GM23248 (cell line): Measurements from ENCODE around the gene KCTD13. TPM values are rescaled to one million over a fixed set of nuclear protein-coding genes. Genes with fewer than 3 reads are reported as not detected.
A peak's percentile ranks its signal among the peaks of the same experiment; 100 is the strongest.

ENCODE experiments used
- DNase-seq: peaks from one replicate; pipeline ENCODE4 v3.0.0-alpha.2; 2015
- H2AFZ ChIP-seq: fragments of 200-600 bp; sonication (generic); 2 replicates; pipeline ENCODE4 v1.6.1; 2016; ENCODE audit warnings: antibody characterized with exemption
- H3F3A ChIP-seq: fragments of 200-600 bp; sonication (generic); 2 replicates; pipeline ENCODE4 v1.6.1; 2016; ENCODE audit warnings: mild to moderate bottlenecking, antibody characterized with exemption, mixed run types; ENCODE audit not compliant: insufficient read depth
- H3K27ac ChIP-seq: fragments of 200-600 bp; sonication (generic); 2 replicates; pipeline ENCODE4 v1.5.1; 2016; ENCODE audit warnings: mild to moderate bottlenecking
- H3K27me3 ChIP-seq: fragments of 200-600 bp; sonication (generic); replicated peaks from 2 replicates; pipeline ENCODE4 v1.6.1; 2016; ENCODE audit warnings: mild to moderate bottlenecking; ENCODE audit not compliant: insufficient read depth
- H3K36me3 ChIP-seq: fragments of 200-600 bp; sonication (generic); 2 replicates; pipeline ENCODE4 v1.6.1; 2016; ENCODE audit warnings: low read depth, mild to moderate bottlenecking
- H3K4me1 ChIP-seq: fragments of 200-600 bp; sonication (generic); 2 replicates; pipeline ENCODE4 v1.6.1; 2016; ENCODE audit warnings: mild to moderate bottlenecking; ENCODE audit not compliant: insufficient read depth
- H3K4me2 ChIP-seq: fragments of 200-600 bp; sonication (generic); one replicate; pipeline ENCODE4 v1.6.1; 2016; ENCODE audit warnings: mild to moderate bottlenecking; ENCODE audit not compliant: unreplicated experiment
- H3K4me3 ChIP-seq: fragments of 200-600 bp; sonication (generic); 2 replicates; pipeline ENCODE4 v1.5.1; 2016; ENCODE audit warnings: mild to moderate bottlenecking
- H3K79me2 ChIP-seq: fragments of 200-600 bp; sonication (generic); 2 replicates; pipeline ENCODE4 v1.6.1; 2016; ENCODE audit warnings: mild to moderate bottlenecking; ENCODE audit not compliant: insufficient read depth
- H3K9ac ChIP-seq: fragments of 200-600 bp; sonication (generic); 2 replicates; pipeline ENCODE4 v1.6.1; 2016; ENCODE audit warnings: mild to moderate bottlenecking
- H3K9me2 ChIP-seq: fragments of 200-600 bp; sonication (generic); 2 replicates; pipeline ENCODE4 v1.6.1; 2016; ENCODE audit warnings: mixed run types, mild to moderate bottlenecking, moderate library complexity; ENCODE audit not compliant: insufficient read depth
- H3K9me3 ChIP-seq: fragments of 200-600 bp; sonication (generic); one replicate; pipeline ENCODE4 v1.6.1; 2017; ENCODE audit warnings: low read depth
- H4K20me1 ChIP-seq: fragments of 200-600 bp; sonication (generic); 2 replicates; pipeline ENCODE4 v1.6.0; 2016; ENCODE audit not compliant: insufficient read depth
- EZH2 ChIP-seq: fragments of 200-600 bp; sonication (generic); IDR thresholded peaks from 2 replicates; pipeline ENCODE4 v1.6.1; 2018; ENCODE audit warnings: antibody characterized with exemption, mild to moderate bottlenecking; ENCODE audit not compliant: insufficient read depth, poor library complexity, severe bottlenecking
- EZH2phosphoT487 ChIP-seq: fragments of 200-600 bp; sonication (generic); IDR thresholded peaks from 2 replicates; pipeline ENCODE4 v1.6.1; 2018; ENCODE audit warnings: antibody characterized with exemption, moderate library complexity, mild to moderate bottlenecking, low read depth; ENCODE audit not compliant: insufficient read depth
- WGBS, 2 experiments: methylation state at CpG; one replicate each; pipeline ENCODE4 v1.1.6; 2015 to 2017; ENCODE audit warnings: low lambda C conversion rate in 2 of 2, low coverage in 1 of 2; ENCODE audit errors: missing lambda C conversion rate in 2 of 2; 5-methylcytosine and 5-hydroxymethylcytosine counted together
- in situ Hi-C: fragments of 300-500 bp; cut with MboI; formaldehyde crosslinking; loops from 2 replicates; pipeline ENCODE4 v1.15.0; 2020
- polyA plus RNA-seq: library from polyadenylated mRNA; unstranded; fragments of >200 nt; fragmentation: Nextera tagmentation; extraction: Ambion mirVana; gene quantifications from 2 replicates; pipeline ENCODE4 v1.2.1, GENCODE V29; 2016
- total RNA-seq: library from RNA; depleted of rRNA; stranded (reverse); fragments of >200 nt; shearing (Covaris generic); gene quantifications from 2 replicates; pipeline ENCODE4 v1.2.3, GENCODE V29; 2014

KCTD13 gene
- total and polyA plus RNA-seq, 2 experiments from 2014 or later = 12.6 to 14.7 TPM

DNA sequence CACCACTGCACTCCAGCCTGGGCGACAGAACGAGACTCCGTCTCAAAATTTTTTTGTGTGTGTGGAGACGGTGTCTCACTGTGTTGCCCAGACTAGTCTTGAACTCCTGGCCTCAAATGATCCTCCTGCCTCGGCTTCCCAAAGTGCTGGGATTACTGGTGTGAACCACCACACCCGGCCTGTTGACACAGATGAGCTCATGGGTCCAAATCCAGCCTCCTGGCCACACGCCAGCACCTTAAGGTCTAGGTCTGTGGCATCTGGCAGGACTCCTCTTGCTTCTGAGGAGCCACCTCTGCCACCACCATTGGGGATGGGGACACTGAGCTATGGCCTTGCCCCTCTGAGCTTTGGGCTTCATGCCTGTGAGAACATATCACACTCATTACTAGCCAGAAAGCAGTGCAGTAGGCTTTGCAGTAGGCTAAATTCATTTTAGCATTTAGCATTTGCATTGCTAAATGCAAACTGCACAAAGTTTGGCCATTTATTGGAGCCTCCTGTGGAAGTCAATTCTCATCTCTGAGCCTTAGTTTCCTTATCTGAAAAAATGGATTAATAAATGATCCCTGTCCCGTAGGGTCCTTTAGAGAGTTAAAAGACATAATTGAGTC lies 57.5 kb downstream of the KCTD13 start:
- H3K79me2 ChIP-seq = no peaks in the 10 kb centered on the region
- H3K36me3 ChIP-seq = no peaks in the 10 kb centered on the region
- H3K4me2 ChIP-seq = no peak overlapping the region
- TF ChIP-seq EZH2 = no peak
- no peak for TF ChIP-seq EZH2phosphoT487
- no peaks in the 10 kb centered on the region for H3K4me1 ChIP-seq
- no peak overlapping the region for H3K9ac ChIP-seq
- no peak overlapping the region for H3K27ac ChIP-seq
- no peaks in the 10 kb centered on the region for H3F3A ChIP-seq
- no peaks in the 10 kb centered on the region for H3K9me3 ChIP-seq
- H3K27me3 ChIP-seq = no peaks in the 10 kb centered on the region
- in situ Hi-C loops = no loop called here
- no peaks in the 10 kb centered on the region for H3K9me2 ChIP-seq
- no peak overlapping the region for H2AFZ ChIP-seq
- 63 to 67% methylated on average over 8 of the region's 8 CpGs for WGBS, 2 experiments
- no peak for DNase-seq
- H4K20me1 ChIP-seq = no peaks in the 10 kb centered on the region
- no peak overlapping the region for H3K4me3 ChIP-seq

DNA sequence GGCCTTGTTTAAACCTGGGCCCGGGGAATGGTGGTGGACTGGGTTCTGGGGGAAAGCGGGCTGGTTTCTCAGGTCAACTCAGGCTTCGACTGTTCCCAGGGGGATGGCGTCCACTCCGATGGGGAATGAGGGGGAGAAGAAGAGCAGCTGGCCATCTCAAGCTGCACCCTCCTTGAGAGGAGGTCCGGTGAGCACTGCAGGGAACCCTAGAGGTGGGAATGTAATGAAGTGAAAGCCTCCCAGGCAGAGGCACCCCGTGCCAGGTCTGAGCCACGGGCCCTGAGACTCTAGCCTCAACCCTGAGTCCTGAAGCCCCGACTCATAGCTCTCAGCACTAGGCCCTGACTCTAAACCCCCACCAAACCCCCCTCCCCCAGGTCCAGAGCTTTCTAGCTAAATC lies 61.8 kb downstream of the KCTD13 start:
- Histone ChIP-seq H4K20me1 (no peaks in the 10 kb centered on the region), H3K4me1 (peaks cover 8% of the 10 kb centered on the region), H3K27me3 (no peaks in the 10 kb centered on the region), H2AFZ (no peak overlapping the region), H3K9me3 (no peaks in the 10 kb centered on the region), H3F3A (no peaks in the 10 kb centered on the region), H3K27ac (no peak overlapping the region), H3K4me2 (peak overlapping the region; percentile 85), H3K36me3 (no peaks in the 10 kb centered on the region), H3K4me3 (no peak overlapping the region), H3K9me2 (no peaks in the 10 kb centered on the region), H3K9ac (no peak overlapping the region), H3K79me2 (peaks cover 28% of the 10 kb centered on the region)
- no peak for DNase-seq
- TF ChIP-seq EZH2 (no peak), EZH2phosphoT487 (no peak)
- in situ Hi-C loops = no loop called here
- WGBS, 2 experiments = 74 to 86% methylated on average over 7 to 9 of the region's 9 CpGs

DNA sequence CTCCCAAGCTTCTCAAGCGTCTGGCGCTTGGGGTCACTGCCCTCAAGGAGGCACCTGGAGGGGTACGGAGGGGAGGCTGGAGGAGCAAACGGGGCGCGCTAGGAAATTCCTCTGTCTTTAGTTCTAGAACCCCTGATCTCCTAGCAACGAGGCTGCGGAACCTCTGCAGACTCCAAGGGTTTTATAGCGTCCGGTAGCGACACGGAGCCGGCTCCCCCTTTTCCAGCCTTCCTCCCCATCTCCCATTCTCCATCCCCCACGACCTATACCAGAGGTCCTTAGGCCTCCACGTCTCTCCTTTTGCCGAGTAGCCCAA lies 62.4 kb downstream of the KCTD13 start:
- H3K27me3 ChIP-seq = no peaks in the 10 kb centered on the region
- peaks cover 2% of the 10 kb centered on the region; the same call in 1 of the 2 replicates for H3F3A ChIP-seq
- H2AFZ ChIP-seq = peak overlapping the region; percentile 77
- DNase-seq = no peak
- H3K9ac ChIP-seq = peak overlapping the region; percentile 85
- in situ Hi-C loops = no loop called here
- no peak overlapping the region for H3K27ac ChIP-seq
- H4K20me1 ChIP-seq = no peaks in the 10 kb centered on the region
- peaks cover 28% of the 10 kb centered on the region for H3K79me2 ChIP-seq
- H3K4me2 ChIP-seq = peak overlapping the region; percentile 85
- H3K36me3 ChIP-seq = no peaks in the 10 kb centered on the region
- no peaks in the 10 kb centered on the region for H3K9me2 ChIP-seq
- H3K4me1 ChIP-seq = peaks cover 8% of the 10 kb centered on the region
- H3K4me3 ChIP-seq = peak overlapping the region; percentile 80
- TF ChIP-seq EZH2phosphoT487 (no peak), EZH2 (no peak)
- H3K9me3 ChIP-seq = no peaks in the 10 kb centered on the region
- WGBS, 2 experiments = 19 to 41% methylated on average over 10 to 16 of the region's 16 CpGs

DNA sequence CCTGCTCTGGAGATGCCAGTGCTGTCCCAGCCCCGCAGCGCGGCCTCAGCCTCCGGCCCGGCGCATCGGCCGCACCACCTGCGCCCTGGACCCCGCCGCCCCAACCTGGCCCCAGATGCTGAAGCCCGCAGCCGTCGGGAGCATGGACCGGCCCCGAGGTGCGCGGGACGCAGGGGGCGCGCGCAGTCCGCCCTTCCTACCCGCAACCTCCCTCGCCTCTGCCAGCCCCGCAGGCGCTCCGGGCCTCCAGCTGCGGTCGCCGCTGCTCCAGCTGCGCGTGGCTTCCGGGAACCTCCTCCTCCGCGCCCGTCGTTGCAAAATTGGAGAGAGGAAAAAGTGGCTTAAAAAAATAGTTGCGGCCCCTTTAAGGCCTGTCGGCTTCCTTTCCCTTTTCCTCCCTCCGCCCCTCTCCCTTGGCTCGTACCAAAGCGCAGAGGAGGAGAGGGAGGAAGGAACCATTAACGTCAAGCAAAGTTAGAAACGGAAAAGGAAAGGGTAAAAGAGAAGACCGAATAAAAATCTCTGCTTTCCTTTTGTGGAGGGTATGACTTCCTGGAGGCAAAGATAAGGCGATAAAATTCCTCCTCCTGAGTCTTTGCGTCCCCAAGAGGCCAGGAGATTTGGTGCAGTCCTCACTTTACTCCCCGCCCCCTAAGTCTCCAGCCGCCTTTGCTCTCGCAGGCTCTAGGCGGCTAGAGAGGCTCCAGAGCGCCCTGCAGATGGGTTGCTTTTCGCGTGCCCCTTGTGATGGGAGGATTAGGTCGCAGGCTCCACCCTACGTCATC lies 63.0 kb downstream of the KCTD13 start, which contains the start of gene CDIPT:
TSS of gene CDIPT (minus strand) at position 343 of the 785 bp plus-strand sequence. CDS start 369 bp downstream, outside the sequence.
- WGBS, 2 experiments = 1% methylated on average over 57 of the region's 57 CpGs
- H3K9ac ChIP-seq = peak within 1 kb of the TSS; percentile 85
- H3K4me3 ChIP-seq = peak within 1 kb of the TSS; percentile 80
- H4K20me1 ChIP-seq = no peaks in the 10 kb centered on the region
- H3K27me3 ChIP-seq = no peaks in the 10 kb centered on the region
- in situ Hi-C loops = no loop called here
- H3K27ac ChIP-seq = peak within 1 kb of the TSS; percentile 91
- H3K79me2 ChIP-seq = peaks cover 28% of the 10 kb centered on the region
- H3K36me3 ChIP-seq = no peaks in the 10 kb centered on the region
- peaks cover 8% of the 10 kb centered on the region for H3K4me1 ChIP-seq
- no peaks in the 10 kb centered on the region for H3K9me3 ChIP-seq
- TF ChIP-seq EZH2phosphoT487 (no peak), EZH2 (no peak)
- peak; percentile 98 for DNase-seq
- H2AFZ ChIP-seq = peak within 1 kb of the TSS; percentile 77
- H3K9me2 ChIP-seq = no peaks in the 10 kb centered on the region
- H3F3A ChIP-seq = peaks cover 8% of the 10 kb centered on the region
- peak within 1 kb of the TSS; percentile 85 for H3K4me2 ChIP-seq
